ENCODE results near the gene IFNAR2.
"Not testable (repeated sequence)": the region's sequence is repeated elsewhere in the genome, so short reads cannot be mapped to it uniquely, and the experiment has no call there.

The IFNAR2 gene

GRCh38 chr21:33212159-33212851 is 17.4 kb upstream of the IFNAR2 start:
- H3K4me3 ChIP-seq (ENCODE audit: low read depth, low read length), result no peak overlapping the region
- TF ChIP-seq, protein P1, sequence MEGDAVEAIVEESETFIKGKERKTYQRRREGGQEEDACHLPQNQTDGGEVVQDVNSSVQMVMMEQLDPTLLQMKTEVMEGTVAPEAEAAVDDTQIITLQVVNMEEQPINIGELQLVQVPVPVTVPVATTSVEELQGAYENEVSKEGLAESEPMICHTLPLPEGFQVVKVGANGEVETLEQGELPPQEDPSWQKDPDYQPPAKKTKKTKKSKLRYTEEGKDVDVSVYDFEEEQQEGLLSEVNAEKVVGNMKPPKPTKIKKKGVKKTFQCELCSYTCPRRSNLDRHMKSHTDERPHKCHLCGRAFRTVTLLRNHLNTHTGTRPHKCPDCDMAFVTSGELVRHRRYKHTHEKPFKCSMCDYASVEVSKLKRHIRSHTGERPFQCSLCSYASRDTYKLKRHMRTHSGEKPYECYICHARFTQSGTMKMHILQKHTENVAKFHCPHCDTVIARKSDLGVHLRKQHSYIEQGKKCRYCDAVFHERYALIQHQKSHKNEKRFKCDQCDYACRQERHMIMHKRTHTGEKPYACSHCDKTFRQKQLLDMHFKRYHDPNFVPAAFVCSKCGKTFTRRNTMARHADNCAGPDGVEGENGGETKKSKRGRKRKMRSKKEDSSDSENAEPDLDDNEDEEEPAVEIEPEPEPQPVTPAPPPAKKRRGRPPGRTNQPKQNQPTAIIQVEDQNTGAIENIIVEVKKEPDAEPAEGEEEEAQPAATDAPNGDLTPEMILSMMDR (IDR thresholded peaks at IDR 0.05; ENCODE audit: control insufficient read depth, extremely low read depth, insufficient read depth), result no peak
- no peak for DNase-seq (ENCODE audit: low read depth)

DNA sequence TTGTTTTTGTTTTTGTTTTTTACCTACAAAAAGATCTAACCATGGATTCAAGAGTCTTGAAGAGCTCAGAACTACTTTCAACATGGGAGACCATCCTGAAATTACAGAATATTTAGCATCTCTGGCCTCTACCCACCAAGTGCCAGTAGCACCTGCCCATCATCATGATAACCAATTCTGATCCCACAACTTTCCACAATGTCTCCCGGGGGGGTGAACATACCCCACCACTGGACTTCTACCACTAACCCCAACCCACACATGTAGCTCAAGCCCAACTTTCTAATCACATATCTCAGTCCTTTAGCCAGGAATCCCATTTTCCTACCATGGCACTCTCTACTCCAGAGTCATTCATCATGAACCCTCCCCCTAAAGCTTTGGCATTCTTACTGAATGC is 15.7 kb upstream of the IFNAR2 start:
- H3K4me3 ChIP-seq (ENCODE audit: low read depth, low read length), result no peak overlapping the region
- TF ChIP-seq, protein P1 (IDR thresholded peaks at IDR 0.05; ENCODE audit: control insufficient read depth, extremely low read depth, insufficient read depth), result no peak
- DNase-seq (ENCODE audit: low read depth), result no peak

- DNase-seq (ENCODE audit: low read depth), result no peak
- H3K4me3 ChIP-seq (ENCODE audit: low read depth, low read length), result no peak overlapping the region
- TF ChIP-seq, protein P1 (IDR thresholded peaks at IDR 0.05; ENCODE audit: control insufficient read depth, extremely low read depth, insufficient read depth), result no peak
Observed at GRCh38 chr21:33217138-33217520, 12.6 kb upstream of the IFNAR2 start.

DNA sequence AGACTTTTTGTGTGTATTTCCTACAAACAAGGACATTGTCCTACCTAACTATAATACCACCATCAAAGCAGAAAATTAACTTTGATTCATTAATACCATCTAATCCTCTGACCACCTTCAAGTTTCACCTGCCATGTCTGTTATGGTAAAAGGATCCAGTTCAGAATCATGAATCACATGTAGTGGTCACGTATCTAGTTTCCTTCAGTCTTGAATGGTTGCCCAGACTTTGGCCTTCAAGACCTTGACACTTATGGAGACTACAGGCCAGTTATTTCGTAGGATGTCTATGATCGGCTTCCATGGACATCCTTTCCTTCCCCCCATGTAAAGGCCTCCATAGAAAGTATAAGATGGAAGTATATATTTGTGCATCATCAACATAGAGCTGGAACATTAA is 10.4 kb upstream of the IFNAR2 start:
- H3K4me3 ChIP-seq (ENCODE audit: low read depth, low read length), result no peak overlapping the region
- TF ChIP-seq, protein P1 (IDR thresholded peaks at IDR 0.05; ENCODE audit: control insufficient read depth, extremely low read depth, insufficient read depth), result no peak
- DNase-seq (ENCODE audit: low read depth), result no peak

DNA sequence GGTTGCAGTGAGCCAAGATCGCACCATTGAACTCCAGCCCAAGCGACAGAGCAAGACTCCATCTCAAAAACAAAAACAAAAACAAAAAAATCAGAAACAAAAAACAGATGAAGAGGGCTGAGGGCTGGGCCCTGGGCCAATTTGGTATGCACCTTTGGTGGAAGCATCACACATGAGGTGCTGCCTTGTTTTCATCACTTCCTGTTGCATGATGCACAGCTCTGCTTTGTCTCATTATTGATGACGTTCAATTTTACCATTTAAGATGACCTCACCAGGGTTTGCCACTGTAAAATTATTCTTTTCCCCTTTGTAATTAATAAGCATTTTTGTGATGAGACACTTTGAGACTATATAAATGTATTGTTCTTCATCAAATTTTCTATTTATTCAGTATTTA is 9.8 kb upstream of the IFNAR2 start:
- TF ChIP-seq, protein P1 (IDR thresholded peaks at IDR 0.05; ENCODE audit: control insufficient read depth, extremely low read depth, insufficient read depth), result no peak
- DNase-seq (ENCODE audit: low read depth), result no peak
- H3K4me3 ChIP-seq (ENCODE audit: low read depth, low read length), result no peak overlapping the region

GRCh38 chr21:33225376-33225775 is 4.4 kb upstream of the IFNAR2 start:
- not testable (repeated sequence) for DNase-seq (ENCODE audit: low read depth)

DNA sequence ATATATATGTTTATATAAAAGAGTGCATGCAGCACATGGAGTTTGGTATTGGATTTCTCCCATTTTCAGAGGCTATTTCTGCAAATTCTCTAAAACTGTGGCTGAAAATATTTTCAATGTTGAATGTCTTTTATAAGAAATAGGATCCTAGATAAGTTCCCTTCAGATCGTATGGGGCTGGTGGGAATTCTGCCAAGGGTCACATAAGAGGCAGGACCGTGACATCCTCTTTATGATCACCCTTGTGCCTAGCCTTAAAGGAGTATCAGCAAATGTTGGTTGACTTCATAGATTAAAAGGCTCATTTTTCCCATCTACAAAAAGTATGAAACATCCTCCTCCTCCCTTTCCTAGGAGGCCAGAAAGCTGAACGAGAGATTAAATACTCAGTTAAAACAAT is 1.3 kb upstream of the IFNAR2 start:
- TF ChIP-seq, protein P1 (IDR thresholded peaks at IDR 0.05; ENCODE audit: control insufficient read depth, extremely low read depth, insufficient read depth), result no peak
- DNase-seq (ENCODE audit: low read depth), result no peak
- H3K4me3 ChIP-seq (ENCODE audit: low read depth, low read length), result no peak overlapping the region

More at GRCh38 chr21:33225376-33225775, 4.4 kb upstream of the IFNAR2 start:
- not testable (repeated sequence) for H3K4me3 ChIP-seq (ENCODE audit: low read depth, low read length)
